ENCODE results near the gene GINS2. TPM values are rescaled to one million over a fixed set of nuclear protein-coding genes. Genes with fewer than 3 reads are reported as not detected.

Gene GINS2
- total and polyA plus RNA-seq, 11 donors = 0.15 to 4.2 (median 0.53) TPM; not detected in 1

GRCh38 chr16:85696781-85697180 is 8.0 kb upstream of the GINS2 start:
- Histone ChIP-seq H3K27me3 (peaks cover 0 to 33% (median 0%) of the 10 kb centered on the region in 9 donors), H3K4me1 (peaks cover 0 to 6% (median 0%) of the 10 kb centered on the region in 12 donors), H3K36me3 (no peaks in the 10 kb centered on the region), H3K27ac (no peak overlapping the region), H3K9me3 (peaks cover 0 to 2% (median 0%) of the 10 kb centered on the region in 12 donors), H3K4me3 (no peak overlapping the region)
- intact Hi-C loops (cut with DNase I) = no loop called here
- ATAC-seq = no peak
- TF ChIP-seq, protein P1, sequence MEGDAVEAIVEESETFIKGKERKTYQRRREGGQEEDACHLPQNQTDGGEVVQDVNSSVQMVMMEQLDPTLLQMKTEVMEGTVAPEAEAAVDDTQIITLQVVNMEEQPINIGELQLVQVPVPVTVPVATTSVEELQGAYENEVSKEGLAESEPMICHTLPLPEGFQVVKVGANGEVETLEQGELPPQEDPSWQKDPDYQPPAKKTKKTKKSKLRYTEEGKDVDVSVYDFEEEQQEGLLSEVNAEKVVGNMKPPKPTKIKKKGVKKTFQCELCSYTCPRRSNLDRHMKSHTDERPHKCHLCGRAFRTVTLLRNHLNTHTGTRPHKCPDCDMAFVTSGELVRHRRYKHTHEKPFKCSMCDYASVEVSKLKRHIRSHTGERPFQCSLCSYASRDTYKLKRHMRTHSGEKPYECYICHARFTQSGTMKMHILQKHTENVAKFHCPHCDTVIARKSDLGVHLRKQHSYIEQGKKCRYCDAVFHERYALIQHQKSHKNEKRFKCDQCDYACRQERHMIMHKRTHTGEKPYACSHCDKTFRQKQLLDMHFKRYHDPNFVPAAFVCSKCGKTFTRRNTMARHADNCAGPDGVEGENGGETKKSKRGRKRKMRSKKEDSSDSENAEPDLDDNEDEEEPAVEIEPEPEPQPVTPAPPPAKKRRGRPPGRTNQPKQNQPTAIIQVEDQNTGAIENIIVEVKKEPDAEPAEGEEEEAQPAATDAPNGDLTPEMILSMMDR (IDR thresholded peaks at IDR 0.05) = no peak
- no peak for TF ChIP-seq POLR2A (IDR thresholded peaks at IDR 0.05)
- DNase-seq = peak in 1 of 5 donors; percentile 1
- WGBS, 4 donors = 51 to 67% (median 61%) methylated on average over 16 of the region's 16 CpGs

DNA sequence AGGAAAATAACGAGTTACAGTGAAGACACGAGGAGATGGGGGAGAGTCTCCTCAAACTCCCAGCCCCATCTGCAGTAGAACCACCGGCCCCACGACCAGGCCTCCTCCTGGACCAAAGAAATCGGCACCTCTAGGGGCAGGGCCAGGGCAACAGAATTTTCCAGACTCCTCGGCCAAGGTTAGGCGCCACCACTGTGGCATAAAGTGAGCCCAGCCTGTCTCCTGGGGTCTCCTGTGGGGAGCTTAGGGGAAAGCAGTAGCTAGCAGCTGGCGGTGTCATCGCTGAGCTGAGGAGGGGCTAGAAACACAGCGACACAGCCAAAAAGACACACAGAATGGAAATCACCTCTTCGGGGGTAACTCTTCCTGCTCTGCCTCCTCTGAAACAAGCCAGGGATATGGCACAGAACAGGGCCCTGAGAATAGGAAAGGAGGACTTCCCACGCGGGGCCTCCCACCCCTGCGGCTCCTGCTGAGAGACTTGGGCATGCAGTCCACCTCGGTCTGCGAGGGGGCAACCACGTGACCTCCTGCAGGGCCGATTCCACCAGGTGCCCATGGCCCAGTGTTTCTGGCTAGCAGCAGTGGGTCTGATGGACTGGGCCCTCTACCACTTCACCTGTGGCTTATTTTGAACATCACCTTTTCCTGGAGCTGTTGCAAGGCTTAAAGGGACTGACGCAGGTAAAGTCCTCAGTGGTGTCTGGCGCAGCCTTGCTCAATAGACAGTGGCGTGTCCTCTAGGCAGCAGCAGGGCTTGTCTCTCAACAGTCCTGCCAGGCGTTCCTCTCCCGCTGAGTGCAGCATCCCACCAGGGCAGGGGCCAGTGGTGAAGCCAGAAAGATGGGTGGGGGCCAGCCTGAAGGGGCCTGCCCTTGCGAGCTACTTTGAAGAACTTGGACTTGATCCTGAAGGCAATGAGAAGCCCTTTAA is 6.7 kb upstream of the GINS2 start:
- intact Hi-C loops (cut with DNase I) = no loop called here

GRCh38 chr16:85690469-85691064 is 1.8 kb upstream of the GINS2 start:
- peaks cover 0 to 16% (median 0%) of the 10 kb centered on the region in 9 donors for H3K27me3 ChIP-seq
- H3K9me3 ChIP-seq = no peaks in the 10 kb centered on the region
- peaks cover 0 to 16% (median 8%) of the 10 kb centered on the region in 12 donors for H3K4me1 ChIP-seq
- intact Hi-C loops (cut with DNase I) = no loop called here
- H3K4me3 ChIP-seq = no peak overlapping the region
- TF ChIP-seq, protein P1 (IDR thresholded peaks at IDR 0.05) = no peak
- no peak for ATAC-seq
- H3K36me3 ChIP-seq = no peaks in the 10 kb centered on the region
- 38 to 52% (median 47%) methylated on average over 7 of the region's 7 CpGs for WGBS, 4 donors
- H3K27ac ChIP-seq = no peak overlapping the region
- DNase-seq = peak in 1 of 5 donors; percentile 1

More for the DNA sequence above, 6.7 kb upstream of the GINS2 start:
- DNase-seq = peak in 1 of 5 donors; percentile 6
- no peak for TF ChIP-seq POLR2A (IDR thresholded peaks at IDR 0.05)
- TF ChIP-seq, protein P1 (IDR thresholded peaks at IDR 0.05) = no peak
- peaks cover 0 to 6% (median 0%) of the 10 kb centered on the region in 12 donors for H3K4me1 ChIP-seq
- no peaks in the 10 kb centered on the region for H3K36me3 ChIP-seq
- no peaks in the 10 kb centered on the region for H3K9me3 ChIP-seq
- ATAC-seq = no peak
- 77 to 80% (median 78%) methylated on average over 20 to 24 of the region's 24 CpGs for WGBS, 4 donors
- H3K4me3 ChIP-seq = no peak overlapping the region
- H3K27me3 ChIP-seq = peaks cover 0 to 33% (median 0%) of the 10 kb centered on the region in 9 donors
- no peak overlapping the region for H3K27ac ChIP-seq

GRCh38 chr16:85689950-85690320 is 1.2 kb upstream of the GINS2 start:
- DNase-seq = peak in 1 of 5 donors; percentile 4
- no peak for ATAC-seq
- Histone ChIP-seq H3K36me3 (no peaks in the 10 kb centered on the region), H3K9me3 (no peaks in the 10 kb centered on the region), H3K27ac (no peak overlapping the region), H3K27me3 (peaks cover 0 to 11% (median 0%) of the 10 kb centered on the region in 9 donors), H3K4me1 (peaks cover 0 to 16% (median 8%) of the 10 kb centered on the region in 12 donors), H3K4me3 (no peak overlapping the region)
- 59 to 62% (median 59%) methylated on average over 9 of the region's 9 CpGs for WGBS, 4 donors
- TF ChIP-seq, protein P1 (IDR thresholded peaks at IDR 0.05) = no peak
- TF ChIP-seq POLR2A (IDR thresholded peaks at IDR 0.05) = no peak
- intact Hi-C loops (cut with DNase I) = no loop called here
